Immature natural killer cell (primary cell): ENCODE data around the gene ZNF710. TPM values are rescaled to one million over a fixed set of nuclear protein-coding genes. Genes with fewer than 3 reads are reported as not detected.
"Not testable (repeated sequence)": the region's sequence is repeated elsewhere in the genome, so short reads cannot be mapped to it uniquely, and the experiment has no call there.

Experiments used
- DNase-seq, 3 donors: peaks; one replicate each; pipeline ENCODE4 v3.0.0; 2022; ENCODE audit warnings: mixed read lengths in 1 of 3
- H3K27ac Mint-ChIP-seq, 6 donors: one replicate each; pipeline ENCODE4 v1.8.0; 2020; ENCODE audit warnings: mixed read lengths in 6 of 6, mild to moderate bottlenecking in 5 of 6, inconsistent platforms in 4 of 6, moderate library complexity in 3 of 6
- H3K27me3 Mint-ChIP-seq, 3 donors: one replicate each; pipeline ENCODE4 v1.8.0; 2020 to 2021; ENCODE audit warnings: low read depth in 3 of 3, mild to moderate bottlenecking in 3 of 3, mixed read lengths in 3 of 3, moderate library complexity in 3 of 3, inconsistent platforms in 1 of 3
- H3K36me3 Mint-ChIP-seq, 3 donors: one replicate each; pipeline ENCODE4 v1.8.0; 2020; ENCODE audit warnings: mixed read lengths in 3 of 3, inconsistent platforms in 2 of 3, mild to moderate bottlenecking in 2 of 3
- H3K4me1 Mint-ChIP-seq, 2 donors: one replicate each; pipeline ENCODE4 v1.8.0; 2020; ENCODE audit warnings: inconsistent platforms in 2 of 2, mild to moderate bottlenecking in 2 of 2, mixed read lengths in 2 of 2, moderate library complexity in 1 of 2
- H3K4me3 Mint-ChIP-seq, 5 donors: one replicate each; pipeline ENCODE4 v1.8.0; 2020; ENCODE audit warnings: mild to moderate bottlenecking in 5 of 5, mixed read lengths in 5 of 5, inconsistent platforms in 3 of 5, moderate library complexity in 3 of 5
- H3K9me3 Mint-ChIP-seq, 6 donors: one replicate each; pipeline ENCODE4 v1.8.0; 2020; ENCODE audit warnings: mild to moderate bottlenecking in 6 of 6, mixed read lengths in 6 of 6, inconsistent platforms in 4 of 6, moderate library complexity in 3 of 6
- polyA plus RNA-seq, 3 donors: library from polyadenylated mRNA; unstranded; fragments of 300-500 nt; fragmentation: Illumina TruSeq; gene quantifications; one replicate each; pipeline ENCODE4 v1.2.3, GENCODE V29; 2021

ZNF710 gene
- polyA plus RNA-seq, 3 donors from 2014 or later = 1.7 to 3.4 (median 2.3) TPM

GRCh38 chr15:90106522-90107117 is 105.5 kb downstream of the ZNF710 start:
- Mint-ChIP-seq H3K9me3 (peaks cover 0 to 2% (median 0%) of the 10 kb centered on the region in 6 donors), H3K27ac (no peak overlapping the region), H3K36me3 (no peaks in the 10 kb centered on the region), H3K27me3 (peaks cover 2 to 5% (median 4%) of the 10 kb centered on the region in 3 donors), H3K4me3 (no peak overlapping the region), H3K4me1 (peaks cover 10 to 16% of the 10 kb centered on the region in 2 donors)
- no peak for DNase-seq

GRCh38 chr15:90108038-90108437 is 106.9 kb downstream of the ZNF710 start:
- not testable (repeated sequence) for H3K27ac Mint-ChIP-seq

GRCh38 chr15:90109163-90109751 is 108.1 kb downstream of the ZNF710 start:
- not testable (repeated sequence) for H3K36me3 Mint-ChIP-seq, DNase-seq, H3K27ac Mint-ChIP-seq, H3K9me3 Mint-ChIP-seq, H3K4me3 Mint-ChIP-seq, H3K27me3 Mint-ChIP-seq, H3K4me1 Mint-ChIP-seq

More at GRCh38 chr15:90108038-90108437, 106.9 kb downstream of the ZNF710 start:
- H3K27me3 Mint-ChIP-seq, H3K9me3 Mint-ChIP-seq, H3K36me3 Mint-ChIP-seq, DNase-seq, H3K4me3 Mint-ChIP-seq: not testable (repeated sequence)
- H3K4me1 Mint-ChIP-seq = peaks cover 6 to 11% of the 10 kb centered on the region in 2 donors

GRCh38 chr15:90113166-90113565 is 112.0 kb downstream of the ZNF710 start:
- H3K27me3 Mint-ChIP-seq = peaks cover 0 to 4% (median 1%) of the 10 kb centered on the region in 3 donors
- H3K4me3 Mint-ChIP-seq = no peak overlapping the region
- no peak overlapping the region for H3K27ac Mint-ChIP-seq
- H3K36me3 Mint-ChIP-seq = peaks cover 0 to 5% (median 5%) of the 10 kb centered on the region in 3 donors
- DNase-seq = no peak
- H3K4me1 Mint-ChIP-seq = no peaks in the 10 kb centered on the region
- peaks cover 0 to 11% (median 8%) of the 10 kb centered on the region in 6 donors for H3K9me3 Mint-ChIP-seq

GRCh38 chr15:90114451-90114901 is 113.4 kb downstream of the ZNF710 start:
- H3K4me1 Mint-ChIP-seq = no peaks in the 10 kb centered on the region
- no peak for DNase-seq
- H3K4me3 Mint-ChIP-seq = no peak overlapping the region
- peaks cover 1 to 4% (median 3%) of the 10 kb centered on the region in 3 donors for H3K27me3 Mint-ChIP-seq
- H3K36me3 Mint-ChIP-seq = peaks cover 0 to 5% (median 5%) of the 10 kb centered on the region in 3 donors
- peaks cover 0 to 11% (median 8%) of the 10 kb centered on the region in 6 donors for H3K9me3 Mint-ChIP-seq
- no peak overlapping the region for H3K27ac Mint-ChIP-seq

- H3K4me3 Mint-ChIP-seq = no peak overlapping the region
- no peak for DNase-seq
- H3K4me1 Mint-ChIP-seq = no peaks in the 10 kb centered on the region
- peak overlapping the region in 1 of 6 donors; percentile 12 for H3K27ac Mint-ChIP-seq
- H3K9me3 Mint-ChIP-seq = peaks cover 0 to 11% (median 8%) of the 10 kb centered on the region in 6 donors
- peaks cover 3 to 4% (median 3%) of the 10 kb centered on the region in 3 donors for H3K27me3 Mint-ChIP-seq
- H3K36me3 Mint-ChIP-seq = peaks cover 0 to 5% (median 5%) of the 10 kb centered on the region in 3 donors
These were observed 114.7 kb downstream of the ZNF710 start for GRCh38 chr15:90115783-90116182.

GRCh38 chr15:90119367-90119766 is 118.2 kb downstream of the ZNF710 start:
- Mint-ChIP-seq H3K27me3 (peaks cover 1 to 4% (median 3%) of the 10 kb centered on the region in 3 donors), H3K4me1 (no peaks in the 10 kb centered on the region), H3K9me3 (peaks cover 0 to 6% (median 5%) of the 10 kb centered on the region in 6 donors), H3K36me3 (peaks cover 0 to 4% (median 4%) of the 10 kb centered on the region in 3 donors), H3K4me3 (no peak overlapping the region), H3K27ac (no peak overlapping the region)
- no peak for DNase-seq

GRCh38 chr15:90121086-90121485 is 120.0 kb downstream of the ZNF710 start:
- no peak overlapping the region for H3K27ac Mint-ChIP-seq
- no peaks in the 10 kb centered on the region for H3K36me3 Mint-ChIP-seq
- H3K27me3 Mint-ChIP-seq = peaks cover 1 to 5% (median 3%) of the 10 kb centered on the region in 3 donors
- H3K4me1 Mint-ChIP-seq = no peaks in the 10 kb centered on the region
- no peak for DNase-seq
- no peak overlapping the region for H3K4me3 Mint-ChIP-seq
- H3K9me3 Mint-ChIP-seq = no peaks in the 10 kb centered on the region

GRCh38 chr15:90124507-90124906 is 123.4 kb downstream of the ZNF710 start:
- DNase-seq = no peak
- Mint-ChIP-seq H3K9me3 (no peaks in the 10 kb centered on the region), H3K27me3 (peaks cover 1 to 8% (median 7%) of the 10 kb centered on the region in 3 donors), H3K27ac (no peak overlapping the region), H3K4me1 (no peaks in the 10 kb centered on the region), H3K4me3 (no peak overlapping the region), H3K36me3 (no peaks in the 10 kb centered on the region)

GRCh38 chr15:90126022-90126421 is 124.9 kb downstream of the ZNF710 start:
- H3K27ac Mint-ChIP-seq = no peak overlapping the region

GRCh38 chr15:90126596-90127435 is 125.7 kb downstream of the ZNF710 start:
- Mint-ChIP-seq H3K27ac (no peak overlapping the region), H3K27me3 (peaks cover 0 to 10% (median 5%) of the 10 kb centered on the region in 3 donors), H3K36me3 (no peaks in the 10 kb centered on the region), H3K9me3 (no peaks in the 10 kb centered on the region), H3K4me3 (no peak overlapping the region), H3K4me1 (no peaks in the 10 kb centered on the region)
- no peak for DNase-seq

More at GRCh38 chr15:90126022-90126421, 124.9 kb downstream of the ZNF710 start:
- no peak overlapping the region for H3K4me3 Mint-ChIP-seq
- no peaks in the 10 kb centered on the region for H3K36me3 Mint-ChIP-seq
- no peak for DNase-seq
- H3K4me1 Mint-ChIP-seq = no peaks in the 10 kb centered on the region
- no peaks in the 10 kb centered on the region for H3K9me3 Mint-ChIP-seq
- H3K27me3 Mint-ChIP-seq = peaks cover 0 to 10% (median 5%) of the 10 kb centered on the region in 3 donors

- Mint-ChIP-seq H3K9me3 (no peaks in the 10 kb centered on the region), H3K4me1 (no peaks in the 10 kb centered on the region), H3K4me3 (no peak overlapping the region), H3K27ac (no peak overlapping the region), H3K27me3 (peaks cover 0 to 10% (median 5%) of the 10 kb centered on the region in 3 donors), H3K36me3 (no peaks in the 10 kb centered on the region)
- DNase-seq = no peak
These were observed 129.2 kb downstream of the ZNF710 start for GRCh38 chr15:90130291-90130690.
